Measurements from ENCODE around the gene DNAJB12.
"Not testable (repeated sequence)": the region's sequence is repeated elsewhere in the genome, so short reads cannot be mapped to it uniquely, and the experiment has no call there.

The DNAJB12 gene

GRCh38 chr10:72309290-72310240, 45.2 kb downstream of the DNAJB12 start:
- Histone ChIP-seq H3K36me3 (ENCODE audit: control insufficient read depth, low read depth, low read length) (no peaks in the 10 kb centered on the region), H3K4me3 (ENCODE audit: low read length) (no peak overlapping the region), H3K9me3 (ENCODE audit: control insufficient read depth, low read depth, low read length) (no peaks in the 10 kb centered on the region), H3K27ac (ENCODE audit: low read length) (no peak overlapping the region), H3K9ac (ENCODE audit: low read length) (no peak overlapping the region), H3K27me3 (ENCODE audit: control insufficient read depth, insufficient read depth, low read length) (no peaks in the 10 kb centered on the region), H3K4me1 (ENCODE audit: control insufficient read depth, low read depth, low read length) (peaks cover 12% of the 10 kb centered on the region)

DNA sequence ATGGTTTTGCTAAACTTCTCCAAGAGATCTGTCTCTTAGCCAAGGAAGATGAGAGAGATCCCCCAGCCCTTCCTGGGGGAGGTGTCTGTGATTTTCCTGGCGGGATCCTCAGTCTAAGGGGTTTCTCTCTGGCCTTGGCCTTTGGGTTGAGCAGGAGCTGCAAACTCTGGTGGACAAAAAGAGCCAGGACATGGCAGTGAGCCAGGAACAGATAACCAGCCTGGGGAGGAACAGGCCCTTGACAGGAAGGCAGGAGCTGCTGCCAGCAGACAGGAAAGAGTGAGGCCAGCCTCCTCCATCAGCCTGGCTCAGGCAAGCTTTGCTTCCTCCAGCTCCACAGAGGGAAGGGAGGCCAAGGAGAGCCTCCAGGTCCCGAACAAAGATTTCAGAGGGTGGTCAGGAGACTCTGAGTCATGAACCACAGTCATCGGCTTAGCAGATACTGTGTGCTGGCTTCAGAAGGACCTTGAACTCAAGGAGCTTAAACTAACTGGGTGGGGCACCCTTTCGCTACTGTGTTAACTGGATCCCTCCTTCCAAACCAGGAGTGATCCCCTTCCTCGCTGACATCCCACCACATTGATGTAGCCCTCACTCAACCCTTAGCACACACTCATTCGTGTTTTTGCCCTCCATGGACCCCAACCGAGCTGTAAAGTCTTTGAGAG, 46.3 kb downstream of the DNAJB12 start:
- Histone ChIP-seq H3K9ac (ENCODE audit: low read length) (no peak overlapping the region), H3K27ac (ENCODE audit: low read length) (no peak overlapping the region), H3K4me1 (ENCODE audit: control insufficient read depth, low read depth, low read length) (peaks cover 12% of the 10 kb centered on the region), H3K9me3 (ENCODE audit: control insufficient read depth, low read depth, low read length) (no peaks in the 10 kb centered on the region), H3K4me3 (ENCODE audit: low read length) (no peak overlapping the region), H3K36me3 (ENCODE audit: control insufficient read depth, low read depth, low read length) (no peaks in the 10 kb centered on the region), H3K27me3 (ENCODE audit: control insufficient read depth, insufficient read depth, low read length) (no peaks in the 10 kb centered on the region)

- not testable (repeated sequence) for H3K4me3 ChIP-seq (ENCODE audit: low read length); H3K9me3 ChIP-seq (ENCODE audit: control insufficient read depth, low read depth, low read length); H3K36me3 ChIP-seq (ENCODE audit: control insufficient read depth, low read depth, low read length); H3K9ac ChIP-seq (ENCODE audit: low read length); H3K27ac ChIP-seq (ENCODE audit: low read length); H3K27me3 ChIP-seq (ENCODE audit: control insufficient read depth, insufficient read depth, low read length)
- peaks cover 12% of the 10 kb centered on the region for H3K4me1 ChIP-seq (ENCODE audit: control insufficient read depth, low read depth, low read length)
Measured at GRCh38 chr10:72307711-72308110, 47.0 kb downstream of the DNAJB12 start.

- Histone ChIP-seq H3K27me3 (ENCODE audit: control insufficient read depth, insufficient read depth, low read length) (no peaks in the 10 kb centered on the region), H3K9ac (ENCODE audit: low read length) (no peak overlapping the region), H3K4me3 (ENCODE audit: low read length) (no peak overlapping the region), H3K4me1 (ENCODE audit: control insufficient read depth, low read depth, low read length) (peaks cover 12% of the 10 kb centered on the region), H3K36me3 (ENCODE audit: control insufficient read depth, low read depth, low read length) (no peaks in the 10 kb centered on the region), H3K27ac (ENCODE audit: low read length) (no peak overlapping the region), H3K9me3 (ENCODE audit: control insufficient read depth, low read depth, low read length) (no peaks in the 10 kb centered on the region)
Measured at GRCh38 chr10:72306215-72306760, 48.4 kb downstream of the DNAJB12 start.

GRCh38 chr10:72303424-72304128, 51.1 kb downstream of the DNAJB12 start:
- H3K27ac ChIP-seq (ENCODE audit: low read length) = no peak overlapping the region
- no peaks in the 10 kb centered on the region for H3K36me3 ChIP-seq (ENCODE audit: control insufficient read depth, low read depth, low read length)
- H3K4me1 ChIP-seq (ENCODE audit: control insufficient read depth, low read depth, low read length) = peaks cover under 1% of the 10 kb centered on the region
- H3K4me3 ChIP-seq (ENCODE audit: low read length) = no peak overlapping the region
- H3K9ac ChIP-seq (ENCODE audit: low read length) = no peak overlapping the region
- no peaks in the 10 kb centered on the region for H3K9me3 ChIP-seq (ENCODE audit: control insufficient read depth, low read depth, low read length)
- H3K27me3 ChIP-seq (ENCODE audit: control insufficient read depth, insufficient read depth, low read length) = no peaks in the 10 kb centered on the region

DNA sequence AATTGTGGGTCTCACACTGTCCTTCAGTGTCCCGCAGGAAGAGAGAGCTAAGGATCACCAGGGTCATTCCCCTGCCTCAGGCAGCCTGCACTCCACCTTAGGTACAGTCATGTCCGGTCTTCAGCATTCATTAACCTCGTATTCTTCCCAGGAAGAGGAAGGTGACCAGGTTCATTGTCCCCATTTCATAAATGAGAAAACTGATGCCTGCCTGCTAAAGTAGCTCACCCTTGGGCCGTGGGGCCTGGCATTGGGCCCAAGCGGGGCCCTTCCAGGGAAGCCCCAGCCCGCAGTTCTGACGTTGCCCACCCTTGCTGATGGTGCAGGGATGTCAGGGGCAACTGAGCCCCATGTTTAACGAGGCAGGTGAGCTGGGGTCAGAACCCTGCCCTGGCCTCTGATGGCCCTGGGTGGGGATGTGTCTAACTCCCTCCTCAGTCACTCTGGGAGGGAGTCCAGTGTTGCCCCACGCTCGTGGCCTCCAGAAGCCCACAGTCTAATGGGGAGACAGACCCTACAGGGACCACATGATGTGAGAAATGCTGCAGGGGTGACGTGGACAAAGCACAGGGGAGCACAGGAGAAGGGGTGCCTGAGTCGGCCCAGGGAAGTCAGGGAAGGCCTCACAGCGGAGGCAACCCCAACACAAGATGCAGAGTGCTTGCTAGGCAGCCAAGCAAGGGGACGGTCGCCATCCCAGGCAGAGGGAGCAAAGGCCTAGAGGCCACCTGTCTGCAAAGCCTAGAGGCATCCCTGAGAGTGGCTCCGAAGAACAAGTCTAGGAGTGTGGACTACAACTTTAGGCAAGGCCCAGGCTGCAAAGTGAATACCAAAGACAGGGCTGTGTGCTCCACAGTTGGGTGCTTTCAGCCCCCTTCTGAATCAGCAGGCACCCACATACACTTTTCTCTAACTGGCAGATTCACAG, 55.9 kb downstream of the DNAJB12 start:
- Histone ChIP-seq H3K36me3 (ENCODE audit: control insufficient read depth, low read depth, low read length) (no peaks in the 10 kb centered on the region), H3K9me3 (ENCODE audit: control insufficient read depth, low read depth, low read length) (no peaks in the 10 kb centered on the region), H3K4me3 (ENCODE audit: low read length) (peak overlapping the region; percentile 86), H3K27me3 (ENCODE audit: control insufficient read depth, insufficient read depth, low read length) (peaks cover 6% of the 10 kb centered on the region), H3K27ac (ENCODE audit: low read length) (peak overlapping the region; percentile 38), H3K9ac (ENCODE audit: low read length) (peak overlapping the region; percentile 24), H3K4me1 (ENCODE audit: control insufficient read depth, low read depth, low read length) (peaks cover 12% of the 10 kb centered on the region)

GRCh38 chr10:72297805-72298591, 56.7 kb downstream of the DNAJB12 start:
- Histone ChIP-seq H3K27me3 (ENCODE audit: control insufficient read depth, insufficient read depth, low read length) (peaks cover 6% of the 10 kb centered on the region), H3K9me3 (ENCODE audit: control insufficient read depth, low read depth, low read length) (no peaks in the 10 kb centered on the region), H3K4me1 (ENCODE audit: control insufficient read depth, low read depth, low read length) (peaks cover 12% of the 10 kb centered on the region), H3K36me3 (ENCODE audit: control insufficient read depth, low read depth, low read length) (no peaks in the 10 kb centered on the region), H3K27ac (ENCODE audit: low read length) (peak overlapping the region; percentile 80), H3K9ac (ENCODE audit: low read length) (peak overlapping the region; percentile 77), H3K4me3 (ENCODE audit: low read length) (peak overlapping the region; percentile 86)

DNA sequence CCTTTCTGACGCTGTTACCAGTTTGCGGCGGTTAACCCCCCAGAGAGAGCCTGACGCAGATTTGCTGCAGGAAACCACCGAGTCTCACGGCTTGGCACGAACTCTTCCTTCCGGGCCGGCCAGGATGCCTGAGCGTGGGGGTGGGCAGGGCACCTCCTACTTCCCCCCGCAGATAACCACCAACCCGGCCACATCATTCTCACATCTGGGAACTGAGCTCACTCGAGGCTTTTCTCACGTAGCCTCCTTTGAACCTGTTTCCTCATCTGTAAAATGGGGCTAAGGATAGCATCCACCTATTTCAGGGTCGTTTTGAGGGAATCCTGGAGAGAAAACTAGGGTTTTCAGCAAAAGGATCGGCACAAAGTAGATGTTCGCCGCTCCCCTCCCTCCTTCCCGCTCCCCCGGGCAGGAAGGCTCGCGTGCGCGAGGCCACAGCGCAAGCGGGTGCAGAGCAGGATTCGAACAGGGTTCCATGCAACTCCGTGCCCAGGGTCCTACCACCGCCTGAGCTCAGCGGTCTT, 57.4 kb downstream of the DNAJB12 start:
- Histone ChIP-seq H3K9me3 (ENCODE audit: control insufficient read depth, low read depth, low read length) (no peaks in the 10 kb centered on the region), H3K9ac (ENCODE audit: low read length) (peak overlapping the region; percentile 77), H3K4me3 (ENCODE audit: low read length) (peak overlapping the region; percentile 86), H3K27me3 (ENCODE audit: control insufficient read depth, insufficient read depth, low read length) (peaks cover 6% of the 10 kb centered on the region), H3K27ac (ENCODE audit: low read length) (peak overlapping the region; percentile 80), H3K4me1 (ENCODE audit: control insufficient read depth, low read depth, low read length) (peaks cover 12% of the 10 kb centered on the region), H3K36me3 (ENCODE audit: control insufficient read depth, low read depth, low read length) (no peaks in the 10 kb centered on the region)

GRCh38 chr10:72296829-72297280, 57.9 kb downstream of the DNAJB12 start:
- Histone ChIP-seq H3K4me3 (ENCODE audit: low read length) (peak overlapping the region; percentile 86), H3K4me1 (ENCODE audit: control insufficient read depth, low read depth, low read length) (peaks cover 12% of the 10 kb centered on the region)
- H3K9me3 ChIP-seq (ENCODE audit: control insufficient read depth, low read depth, low read length); H3K36me3 ChIP-seq (ENCODE audit: control insufficient read depth, low read depth, low read length); H3K27ac ChIP-seq (ENCODE audit: low read length); H3K9ac ChIP-seq (ENCODE audit: low read length); H3K27me3 ChIP-seq (ENCODE audit: control insufficient read depth, insufficient read depth, low read length): not testable (repeated sequence)

All from iPS-18a (cell line).